ENCODE results near the gene EFCC1. TPM values are rescaled to one million over a fixed set of nuclear protein-coding genes. Genes with fewer than 3 reads are reported as not detected.

EFCC1 gene
- polyA plus RNA-seq, 1 experiment = not detected

GRCh38 chr3:128983293-128984069, 17.6 kb upstream of the EFCC1 start:
- CTCF ChIA-PET = interaction anchor here (1.0 kb wide), 1 partner anchor 12 kb away, joined by 3 read pairs; no protein-coding TSS in a partner anchor
- POLR2A ChIA-PET = no interaction called here
- Histone ChIP-seq H3K36me3 (ENCODE audit: control insufficient read depth, insufficient read depth, low read length) (no peaks in the 10 kb centered on the region), H3K27me3 (ENCODE audit: control insufficient read depth, insufficient read depth, low read length) (peaks cover 12% of the 10 kb centered on the region), H3K4me3 (ENCODE audit: low read depth, low read length) (no peak overlapping the region)
- no peak for TF ChIP-seq CTCF (IDR thresholded peaks at IDR 0.05; ENCODE audit: insufficient read depth, low read depth, low read length)
- no peak for DNase-seq (ENCODE audit: low read depth)

- POLR2A ChIA-PET = no interaction called here
- no peak for TF ChIP-seq CTCF (IDR thresholded peaks at IDR 0.05; ENCODE audit: insufficient read depth, low read depth, low read length)
- Histone ChIP-seq H3K4me3 (ENCODE audit: low read depth, low read length) (no peak overlapping the region), H3K36me3 (ENCODE audit: control insufficient read depth, insufficient read depth, low read length) (no peaks in the 10 kb centered on the region), H3K27me3 (ENCODE audit: control insufficient read depth, insufficient read depth, low read length) (peaks cover 12% of the 10 kb centered on the region)
- no peak for DNase-seq (ENCODE audit: low read depth)
- CTCF ChIA-PET = interaction anchor here (1.5 kb wide), 1 partner anchor 14 kb away, joined by 4 read pairs; no protein-coding TSS in a partner anchor
These were observed 16.5 kb upstream of the EFCC1 start for GRCh38 chr3:128984596-128984995.

GRCh38 chr3:128987302-128988100, 13.6 kb upstream of the EFCC1 start:
- ChIA-PET POLR2A (no interaction called here), CTCF (interaction anchor here (1.0 kb wide), 1 partner anchor 18 kb away, joined by 3 read pairs; no protein-coding TSS in a partner anchor)
- no peak for DNase-seq (ENCODE audit: low read depth)
- Histone ChIP-seq H3K4me3 (ENCODE audit: low read depth, low read length) (no peak overlapping the region), H3K27me3 (ENCODE audit: control insufficient read depth, insufficient read depth, low read length) (peaks cover 11% of the 10 kb centered on the region), H3K36me3 (ENCODE audit: control insufficient read depth, insufficient read depth, low read length) (no peaks in the 10 kb centered on the region)
- no peak for TF ChIP-seq CTCF (IDR thresholded peaks at IDR 0.05; ENCODE audit: insufficient read depth, low read depth, low read length)

GRCh38 chr3:128988286-128988685, 12.8 kb upstream of the EFCC1 start:
- CTCF ChIA-PET = interaction anchor here (0.7 to 2.5 kb wide), 2 partner anchors 18 to 280 kb away, joined by 3 to 21 read pairs; no protein-coding TSS in a partner anchor
- TF ChIP-seq CTCF (IDR thresholded peaks at IDR 0.05; ENCODE audit: insufficient read depth, low read depth, low read length) = no peak

GRCh38 chr3:128991355-128991895, 9.7 kb upstream of the EFCC1 start:
- CTCF ChIA-PET = interaction anchor here (3.3 kb wide), 1 partner anchor 21 kb away, joined by 19 read pairs; no protein-coding TSS in a partner anchor
- TF ChIP-seq CTCF (IDR thresholded peaks at IDR 0.05; ENCODE audit: insufficient read depth, low read depth, low read length) = no peak
- no peak overlapping the region for H3K4me3 ChIP-seq (ENCODE audit: low read depth, low read length)
- DNase-seq (ENCODE audit: low read depth) = no peak
- H3K36me3 ChIP-seq (ENCODE audit: control insufficient read depth, insufficient read depth, low read length) = no peaks in the 10 kb centered on the region
- H3K27me3 ChIP-seq (ENCODE audit: control insufficient read depth, insufficient read depth, low read length) = peaks cover 12% of the 10 kb centered on the region
- POLR2A ChIA-PET = no interaction called here

More at GRCh38 chr3:128988286-128988685, 12.8 kb upstream of the EFCC1 start:
- no peak for DNase-seq (ENCODE audit: low read depth)
- POLR2A ChIA-PET = no interaction called here
- H3K4me3 ChIP-seq (ENCODE audit: low read depth, low read length) = no peak overlapping the region
- H3K27me3 ChIP-seq (ENCODE audit: control insufficient read depth, insufficient read depth, low read length) = peaks cover 8% of the 10 kb centered on the region
- no peaks in the 10 kb centered on the region for H3K36me3 ChIP-seq (ENCODE audit: control insufficient read depth, insufficient read depth, low read length)
